DOHH2 (cell line): ENCODE measurements around the gene GMPS.

Experiments
- EZH2phosphoT487 ChIP-seq: fragments of 200-600 bp; sonication (generic); IDR thresholded peaks from 2 replicates; pipeline ENCODE4 v1.6.1; 2017; ENCODE audit warnings: borderline replicate concordance, mild to moderate bottlenecking, antibody characterized with exemption, low read length, moderate library complexity, mixed read lengths
- TF ChIP-seq, protein P1 (sequence below): fragments of 200-600 bp; sonication (generic); IDR thresholded peaks from one replicate; pipeline ENCODE4 v1.5.1; 2014; ENCODE audit warnings: antibody characterized with exemption, mild to moderate bottlenecking, low read depth, low read length; ENCODE audit not compliant: poor library complexity, severe bottlenecking

- TF ChIP-seq, protein P1, sequence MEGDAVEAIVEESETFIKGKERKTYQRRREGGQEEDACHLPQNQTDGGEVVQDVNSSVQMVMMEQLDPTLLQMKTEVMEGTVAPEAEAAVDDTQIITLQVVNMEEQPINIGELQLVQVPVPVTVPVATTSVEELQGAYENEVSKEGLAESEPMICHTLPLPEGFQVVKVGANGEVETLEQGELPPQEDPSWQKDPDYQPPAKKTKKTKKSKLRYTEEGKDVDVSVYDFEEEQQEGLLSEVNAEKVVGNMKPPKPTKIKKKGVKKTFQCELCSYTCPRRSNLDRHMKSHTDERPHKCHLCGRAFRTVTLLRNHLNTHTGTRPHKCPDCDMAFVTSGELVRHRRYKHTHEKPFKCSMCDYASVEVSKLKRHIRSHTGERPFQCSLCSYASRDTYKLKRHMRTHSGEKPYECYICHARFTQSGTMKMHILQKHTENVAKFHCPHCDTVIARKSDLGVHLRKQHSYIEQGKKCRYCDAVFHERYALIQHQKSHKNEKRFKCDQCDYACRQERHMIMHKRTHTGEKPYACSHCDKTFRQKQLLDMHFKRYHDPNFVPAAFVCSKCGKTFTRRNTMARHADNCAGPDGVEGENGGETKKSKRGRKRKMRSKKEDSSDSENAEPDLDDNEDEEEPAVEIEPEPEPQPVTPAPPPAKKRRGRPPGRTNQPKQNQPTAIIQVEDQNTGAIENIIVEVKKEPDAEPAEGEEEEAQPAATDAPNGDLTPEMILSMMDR, result no peak
- TF ChIP-seq EZH2phosphoT487, result no peak
Measured at GRCh38 chr3:155938409-155938808, 68.0 kb downstream of the GMPS start.
